Activated CD4-positive, alpha-beta T cell treated with anti-CD3 and anti-CD28 coated beads for 4 hours (primary cell): Measurements from ENCODE around the gene SLC39A2.

Experiments used
- DNase-seq, 2 donors: peaks; one replicate each; pipeline ENCODE4 v3.0.0-alpha.2; 2020

SLC39A2 gene

GRCh38 chr14:21050597-21050996 is 51.5 kb downstream of the SLC39A2 start:
- DNase-seq, result no peak
